Spleen (tissue), 11 donors: ENCODE data around the gene FOCAD. TPM values are rescaled to one million over a fixed set of nuclear protein-coding genes. Genes with fewer than 3 reads are reported as not detected.

ENCODE experiments used
- DNase-seq: peaks from one replicate; pipeline ENCODE4 v3.0.0-alpha.2; 2020
- H3K27ac ChIP-seq, 8 donors: fragments of 200-600 bp; sonication (generic) in 7 of 8; 1 replicate in 4 of 8; 2 replicates in 4 of 8; pipeline versions ENCODE4 v1.5.0 to v1.8.0; 2016 to 2021; ENCODE audit warnings: inconsistent platforms in 4 of 8, mild to moderate bottlenecking in 4 of 8, moderate library complexity in 1 of 8
- H3K27me3 ChIP-seq, 7 donors: fragments of 200-600 bp; sonication (generic) in 6 of 7; replicated peaks in 1 of 7; 1 replicate in 4 of 7; 2 replicates in 3 of 7; pipeline versions ENCODE4 v1.5.0 to v1.8.0; 2016 to 2021; ENCODE audit warnings: inconsistent platforms in 3 of 7, mild to moderate bottlenecking in 1 of 7
- H3K36me3 ChIP-seq, 6 donors: fragments of 200-600 bp; sonication (generic) in 5 of 6; 1 replicate in 4 of 6; 2 replicates in 2 of 6; pipeline versions ENCODE4 v1.5.0 to v1.8.0; 2016 to 2021; ENCODE audit warnings: inconsistent platforms in 2 of 6
- H3K4me1 ChIP-seq, 6 donors: fragments of 200-600 bp; sonication (generic) in 5 of 6; 1 replicate in 3 of 6; 2 replicates in 3 of 6; pipeline versions ENCODE4 v1.5.0 to v1.8.0; 2016 to 2021; ENCODE audit warnings: inconsistent platforms in 3 of 6
- H3K4me3 ChIP-seq, 8 donors: fragments of 200-600 bp; sonication (generic) in 7 of 8; 1 replicate in 4 of 8; 2 replicates in 4 of 8; pipeline versions ENCODE4 v1.5.0 to v1.8.0; 2016 to 2021; ENCODE audit warnings: inconsistent platforms in 4 of 8, mild to moderate bottlenecking in 4 of 8, moderate library complexity in 2 of 8
- H3K9me3 ChIP-seq, 8 donors: fragments of 200-600 bp; sonication (generic) in 7 of 8; 1 replicate in 4 of 8; 2 replicates in 4 of 8; pipeline versions ENCODE4 v1.5.0 to v1.8.0; 2016 to 2021; ENCODE audit warnings: inconsistent platforms in 4 of 8
- POLR2A ChIP-seq, 3 donors: fragments of 450-650 bp; IDR thresholded peaks; one replicate each; pipeline ENCODE4 v1.5.1; 2017; ENCODE audit warnings: antibody characterized with exemption in 3 of 3, mild to moderate bottlenecking in 1 of 3
- POLR2AphosphoS5 ChIP-seq, 3 donors: sonication (generic); formaldehyde crosslinking; IDR thresholded peaks; one replicate each; pipeline ENCODE4 v1.5.1; 2017; ENCODE audit warnings: antibody characterized with exemption in 3 of 3
- WGBS, 5 donors: extraction: QIAGEN DNeasy Blood & Tissue Kit in 3 of 5; methylation state at CpG; one replicate each; pipeline versions ENCODE4 v1.1.5 to v1.1.7; 2013 to 2018; 5-methylcytosine and 5-hydroxymethylcytosine counted together
- intact Hi-C: fragments of 100-400 bp; cut with DNase I; formaldehyde crosslinking; loops from one replicate; pipeline ENCODE4 v1.15.0; 2023; ENCODE audit warnings: low total_unique reads
- polyA plus RNA-seq, 3 donors: library from polyadenylated mRNA; stranded (reverse); fragments of 200-250 nt; gene quantifications; one replicate each; pipeline ENCODE4 v1.2.1, GENCODE V29; 2013
- total RNA-seq, 7 donors: library from RNA; depleted of rRNA in 3 of 7; stranded (reverse); fragments of >200 nt in 3 of 7; fragmentation: NEBNext Ultra II Directional in 4 of 7; extraction: Animal tissue kit (Norgen Biotek cat#: 25700) in 4 of 7; gene quantifications; one replicate each; pipeline versions ENCODE4 v1.1.0 to v1.2.1, GENCODE V29; 2016 to 2021
- TF ChIP-seq, protein P1 (sequence below), 11 experiments: fragments of 200-600 bp in 7 of 11; fragments of 450-650 bp in 4 of 11; sonication (generic) in 4 of 11; IDR thresholded peaks in 8 of 11; conservative IDR thresholded peaks in 3 of 11; 1 replicate in 7 of 11; 2 replicates in 4 of 11; pipeline versions ENCODE4 v1.4.0 to v1.8.0; 2016 to 2021; ENCODE audit warnings: antibody characterized with exemption in 11 of 11, inconsistent platforms in 4 of 11, mild to moderate bottlenecking in 1 of 11
- donor health status: healthy with polysubstance abuse.
- donor health status: DM: no; HTN: no; CAD: no; lungs with moderate emphysema.
- donor health status: DM: no; HTN: no; CAD: no.
- donor health status: Bipolar disorder and iron deficiency.
- donor health status: healthy.
- donor health status: DM: no; HTN: no; CAD: no.
- donor health status: DM: yes; HTN: yes; CAD: no.

FOCAD gene
- total and polyA plus RNA-seq, 10 donors, result 3.0 to 33.2 (median 18.6) TPM

DNA sequence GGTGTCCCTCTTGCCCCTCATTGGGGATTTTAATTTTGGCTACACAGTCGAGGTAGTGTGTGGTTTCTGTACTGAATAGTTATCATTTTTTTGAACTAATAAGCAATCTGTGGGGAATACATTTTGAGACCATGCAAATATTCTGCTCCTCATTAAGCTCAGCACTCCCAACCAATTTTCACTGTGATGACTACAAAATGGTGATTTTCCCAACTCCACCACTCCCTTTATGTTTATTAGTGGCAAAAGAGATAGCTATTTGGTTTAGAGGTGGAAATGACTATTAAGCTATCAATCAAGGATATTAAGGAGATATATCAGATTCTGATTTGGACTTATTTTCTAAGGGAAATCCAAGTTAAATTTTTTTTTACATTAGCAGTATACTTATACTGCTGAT lies 62.9 kb downstream of the FOCAD start:
- WGBS, 5 donors, result 70 to 91% (median 85%) methylated on average over 1 of the region's 1 CpG
- Histone ChIP-seq H3K36me3 (peaks cover 0 to 4% (median 0%) of the 10 kb centered on the region in 6 donors), H3K4me1 (no peaks in the 10 kb centered on the region), H3K4me3 (no peak overlapping the region), H3K9me3 (no peaks in the 10 kb centered on the region), H3K27ac (no peak overlapping the region), H3K27me3 (no peaks in the 10 kb centered on the region)
- intact Hi-C loops, result no loop called here
- no peak for DNase-seq
- no peak for TF ChIP-seq POLR2AphosphoS5 (IDR thresholded peaks at IDR 0.05)
- no peak for TF ChIP-seq POLR2A (IDR thresholded peaks at IDR 0.05)
- TF ChIP-seq, protein P1, sequence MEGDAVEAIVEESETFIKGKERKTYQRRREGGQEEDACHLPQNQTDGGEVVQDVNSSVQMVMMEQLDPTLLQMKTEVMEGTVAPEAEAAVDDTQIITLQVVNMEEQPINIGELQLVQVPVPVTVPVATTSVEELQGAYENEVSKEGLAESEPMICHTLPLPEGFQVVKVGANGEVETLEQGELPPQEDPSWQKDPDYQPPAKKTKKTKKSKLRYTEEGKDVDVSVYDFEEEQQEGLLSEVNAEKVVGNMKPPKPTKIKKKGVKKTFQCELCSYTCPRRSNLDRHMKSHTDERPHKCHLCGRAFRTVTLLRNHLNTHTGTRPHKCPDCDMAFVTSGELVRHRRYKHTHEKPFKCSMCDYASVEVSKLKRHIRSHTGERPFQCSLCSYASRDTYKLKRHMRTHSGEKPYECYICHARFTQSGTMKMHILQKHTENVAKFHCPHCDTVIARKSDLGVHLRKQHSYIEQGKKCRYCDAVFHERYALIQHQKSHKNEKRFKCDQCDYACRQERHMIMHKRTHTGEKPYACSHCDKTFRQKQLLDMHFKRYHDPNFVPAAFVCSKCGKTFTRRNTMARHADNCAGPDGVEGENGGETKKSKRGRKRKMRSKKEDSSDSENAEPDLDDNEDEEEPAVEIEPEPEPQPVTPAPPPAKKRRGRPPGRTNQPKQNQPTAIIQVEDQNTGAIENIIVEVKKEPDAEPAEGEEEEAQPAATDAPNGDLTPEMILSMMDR (IDR thresholded peaks at IDR 0.05 in 8 of 11, conservative IDR thresholded peaks at IDR 0.05 in 3 of 11), result no peak

DNA sequence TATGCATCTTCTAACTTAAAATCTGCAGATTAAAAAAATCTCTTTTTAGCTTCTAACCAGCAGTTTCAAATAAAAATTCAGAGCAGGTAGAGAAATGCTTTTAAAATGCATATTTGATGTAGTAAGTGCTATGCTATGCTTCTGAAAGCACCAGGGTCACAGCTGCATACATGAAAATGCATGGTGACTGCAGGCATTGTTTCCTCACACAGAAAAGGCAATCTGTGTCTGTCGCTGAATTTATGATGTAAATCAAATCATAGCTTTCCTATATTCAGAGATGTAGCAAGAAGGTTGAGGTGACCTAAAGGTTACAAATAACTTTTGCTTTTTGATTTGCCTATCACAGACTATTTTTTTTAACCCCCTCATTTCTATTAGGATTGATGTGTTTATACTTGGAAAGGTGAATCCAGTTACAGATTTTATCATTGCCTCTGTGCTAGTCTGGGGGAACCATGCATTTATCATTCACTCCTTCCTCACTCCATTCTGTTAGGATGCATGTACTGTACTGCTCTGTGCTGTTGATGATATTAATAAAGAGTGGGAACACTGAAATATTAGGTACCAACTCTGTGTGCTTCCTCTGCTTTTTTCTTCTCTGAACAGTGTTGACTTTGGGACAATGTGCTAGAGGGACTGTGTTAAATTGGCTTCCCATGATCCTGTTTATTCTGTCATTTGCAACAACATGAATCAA lies 65.6 kb downstream of the FOCAD start:
- WGBS, 5 donors, result 69 to 95% (median 86%) methylated on average over 1 of the region's 1 CpG
- intact Hi-C loops, result no loop called here

DNA sequence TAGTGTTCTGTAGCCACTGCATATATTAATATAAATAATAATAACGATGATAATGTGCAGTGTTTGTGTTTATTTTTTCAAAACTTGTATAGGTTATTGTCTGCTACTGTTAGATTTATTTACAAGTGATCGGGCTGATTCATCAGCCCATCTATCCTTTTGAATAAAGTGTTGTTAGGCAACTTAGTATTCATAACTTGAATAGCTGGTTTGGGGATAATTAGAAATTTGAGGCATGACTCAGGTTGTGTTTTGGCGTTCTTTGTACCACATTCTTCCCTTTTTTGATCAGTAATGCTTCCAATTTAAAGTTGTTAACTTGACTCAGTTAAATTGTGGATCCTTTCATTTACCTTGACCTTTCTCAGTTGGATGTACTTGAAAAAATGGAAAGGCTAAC lies 69.7 kb downstream of the FOCAD start:
- peaks cover 0 to 7% (median 0%) of the 10 kb centered on the region in 6 donors for H3K36me3 ChIP-seq
- no peak overlapping the region for H3K4me3 ChIP-seq
- intact Hi-C loops, result no loop called here
- DNase-seq, result no peak
- TF ChIP-seq POLR2A (IDR thresholded peaks at IDR 0.05) (no peak), POLR2AphosphoS5 (IDR thresholded peaks at IDR 0.05) (no peak)
- TF ChIP-seq, protein P1 (IDR thresholded peaks at IDR 0.05 in 8 of 11, conservative IDR thresholded peaks at IDR 0.05 in 3 of 11), result no peak
- 86 to 95% (median 91%) methylated on average over 3 of the region's 3 CpGs for WGBS, 5 donors
- H3K27me3 ChIP-seq, result no peaks in the 10 kb centered on the region
- H3K27ac ChIP-seq, result no peak overlapping the region
- no peaks in the 10 kb centered on the region for H3K9me3 ChIP-seq
- no peaks in the 10 kb centered on the region for H3K4me1 ChIP-seq

More for the DNA sequence above, 65.6 kb downstream of the FOCAD start:
- Histone ChIP-seq H3K27me3 (no peaks in the 10 kb centered on the region), H3K4me1 (no peaks in the 10 kb centered on the region), H3K27ac (no peak overlapping the region), H3K4me3 (no peak overlapping the region), H3K9me3 (no peaks in the 10 kb centered on the region), H3K36me3 (no peaks in the 10 kb centered on the region)
- no peak for DNase-seq
- TF ChIP-seq POLR2A (IDR thresholded peaks at IDR 0.05), result no peak
- no peak for TF ChIP-seq POLR2AphosphoS5 (IDR thresholded peaks at IDR 0.05)
- TF ChIP-seq, protein P1 (IDR thresholded peaks at IDR 0.05 in 8 of 11, conservative IDR thresholded peaks at IDR 0.05 in 3 of 11), result no peak

DNA sequence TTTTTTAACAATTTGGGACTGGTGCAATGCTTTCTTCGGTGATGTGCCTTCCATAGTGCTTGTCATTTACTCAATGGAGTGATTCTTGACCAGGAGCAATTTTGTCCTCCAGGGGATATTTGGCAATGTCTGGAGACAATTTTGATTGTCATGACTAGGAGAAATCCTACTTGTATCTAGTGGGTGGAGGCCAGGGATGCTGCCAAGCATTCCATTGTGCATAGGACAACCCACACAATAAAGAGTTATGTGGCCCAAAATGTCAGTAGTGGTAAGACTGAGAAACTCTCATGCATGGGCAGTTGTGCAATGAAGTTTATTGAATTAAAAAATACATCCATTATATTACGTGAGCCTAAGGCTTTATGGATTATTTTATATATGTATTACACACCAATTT lies 70.5 kb downstream of the FOCAD start:
- Histone ChIP-seq H3K27ac (no peak overlapping the region), H3K4me1 (no peaks in the 10 kb centered on the region), H3K27me3 (no peaks in the 10 kb centered on the region), H3K36me3 (peaks cover 0 to 7% (median 0%) of the 10 kb centered on the region in 6 donors), H3K9me3 (no peaks in the 10 kb centered on the region), H3K4me3 (no peak overlapping the region)
- intact Hi-C loops, result no loop called here
- 93 to 100% (median 95%) methylated on average over 2 of the region's 2 CpGs for WGBS, 5 donors
- no peak for DNase-seq
- TF ChIP-seq, protein P1 (IDR thresholded peaks at IDR 0.05 in 8 of 11, conservative IDR thresholded peaks at IDR 0.05 in 3 of 11), result no peak
- TF ChIP-seq POLR2A (IDR thresholded peaks at IDR 0.05) (no peak), POLR2AphosphoS5 (IDR thresholded peaks at IDR 0.05) (no peak)
